Fibroblast of gingiva (primary cell): Measurements from ENCODE around the gene EXOC3L2.
"Not testable (repeated sequence)": the region's sequence is repeated elsewhere in the genome, so short reads cannot be mapped to it uniquely, and the experiment has no call there.

Experiments
- DNase-seq: peaks from one replicate; pipeline ENCODE4 v3.0.0-alpha.2; 2011; ENCODE audit warnings: low read depth

EXOC3L2 gene

GRCh38 chr19:45245334-45245787, at the start of gene EXOC3L2:
TSS of gene EXOC3L2 (minus strand) at chr19:45245407. CDS start at chr19:45239045, 6,362 bp downstream.
- no peak for DNase-seq

- no peak for DNase-seq
Measured at GRCh38 chr19:45294291-45295029, 49.3 kb upstream of the EXOC3L2 start.

GRCh38 chr19:45293682-45294081, 48.5 kb upstream of the EXOC3L2 start:
- DNase-seq: no peak

GRCh38 chr19:45291834-45292233, 46.6 kb upstream of the EXOC3L2 start:
- no peak for DNase-seq

GRCh38 chr19:45290381-45290931, 45.2 kb upstream of the EXOC3L2 start:
- no peak for DNase-seq

- no peak for DNase-seq
Measured at GRCh38 chr19:45283443-45284033, 38.3 kb upstream of the EXOC3L2 start.

- DNase-seq: no peak
Measured at GRCh38 chr19:45280471-45280961, 35.3 kb upstream of the EXOC3L2 start.

- DNase-seq: no peak
Measured at GRCh38 chr19:45279587-45280192, 34.5 kb upstream of the EXOC3L2 start.

- DNase-seq: no peak
Measured at GRCh38 chr19:45278087-45278486, 32.9 kb upstream of the EXOC3L2 start.

GRCh38 chr19:45276284-45276687, 31.1 kb upstream of the EXOC3L2 start:
- no peak for DNase-seq

- no peak for DNase-seq
Measured at GRCh38 chr19:45275370-45275971, 30.3 kb upstream of the EXOC3L2 start.

GRCh38 chr19:45273521-45273855, 28.3 kb upstream of the EXOC3L2 start:
- DNase-seq: no peak

- no peak for DNase-seq
Measured at GRCh38 chr19:45271735-45272108, 26.5 kb upstream of the EXOC3L2 start.

- DNase-seq: no peak
Measured at GRCh38 chr19:45271098-45271734, 26.0 kb upstream of the EXOC3L2 start.

- DNase-seq: not testable (repeated sequence)
Measured at GRCh38 chr19:45269939-45270338, 24.7 kb upstream of the EXOC3L2 start.

- DNase-seq: no peak
Measured at GRCh38 chr19:45267296-45267695, 22.1 kb upstream of the EXOC3L2 start.

- no peak for DNase-seq
Measured at GRCh38 chr19:45265375-45265774, 20.2 kb upstream of the EXOC3L2 start.

- no peak for DNase-seq
Measured at GRCh38 chr19:45264781-45265317, 19.6 kb upstream of the EXOC3L2 start.

- DNase-seq: no peak
Measured at GRCh38 chr19:45263013-45263412, 17.8 kb upstream of the EXOC3L2 start.

- DNase-seq: no peak
Measured at GRCh38 chr19:45262570-45262969, 17.4 kb upstream of the EXOC3L2 start.

GRCh38 chr19:45258862-45259261, 13.7 kb upstream of the EXOC3L2 start:
- DNase-seq: no peak

- no peak for DNase-seq
Measured at GRCh38 chr19:45256836-45257235, 11.6 kb upstream of the EXOC3L2 start.
